ENCODE results near the gene GPAM.
"Not testable (repeated sequence)": the region's sequence is repeated elsewhere in the genome, so short reads cannot be mapped to it uniquely, and the experiment has no call there.

- not testable (repeated sequence) for TF ChIP-seq GABPA (tag; conservative IDR thresholded peaks at IDR 0.05; ENCODE audit: low read depth); ZNF253 (CRISPR knock-in tag; conservative IDR thresholded peaks at IDR 0.05); NELFE (IDR thresholded peaks at IDR 0.05; ENCODE audit: insufficient read depth, insufficient read length); YY1 (IDR thresholded peaks at IDR 0.05; ENCODE audit: borderline replicate concordance in 1 of 3, control insufficient read depth in 1 of 3, extremely low read depth in 1 of 3, insufficient read depth in 3 of 3, insufficient read length in 1 of 3, insufficient replicate concordance in 2 of 3, low read depth in 1 of 3, low read length in 2 of 3); MEF2A (IDR thresholded peaks at IDR 0.05; ENCODE audit: control insufficient read depth, low read depth, low read length); CTCF (IDR thresholded peaks at IDR 0.05 in 2 of 3, conservative IDR thresholded peaks at IDR 0.05 in 1 of 3; ENCODE audit: insufficient read depth in 2 of 3, low read depth in 1 of 3, low read length in 3 of 3); ID3 (CRISPR knock-in tag; IDR thresholded peaks at IDR 0.05); ID3 (tag; IDR thresholded peaks at IDR 0.05); ZNF76 (CRISPR knock-in tag; IDR thresholded peaks at IDR 0.05; ENCODE audit: borderline replicate concordance); TAF1 (IDR thresholded peaks at IDR 0.05; ENCODE audit: control insufficient read depth, extremely low read depth, insufficient read depth, low read length, severe bottlenecking); TCF3 (CRISPR knock-in tag; IDR thresholded peaks at IDR 0.05)
- TF ChIP-seq, protein P1, sequence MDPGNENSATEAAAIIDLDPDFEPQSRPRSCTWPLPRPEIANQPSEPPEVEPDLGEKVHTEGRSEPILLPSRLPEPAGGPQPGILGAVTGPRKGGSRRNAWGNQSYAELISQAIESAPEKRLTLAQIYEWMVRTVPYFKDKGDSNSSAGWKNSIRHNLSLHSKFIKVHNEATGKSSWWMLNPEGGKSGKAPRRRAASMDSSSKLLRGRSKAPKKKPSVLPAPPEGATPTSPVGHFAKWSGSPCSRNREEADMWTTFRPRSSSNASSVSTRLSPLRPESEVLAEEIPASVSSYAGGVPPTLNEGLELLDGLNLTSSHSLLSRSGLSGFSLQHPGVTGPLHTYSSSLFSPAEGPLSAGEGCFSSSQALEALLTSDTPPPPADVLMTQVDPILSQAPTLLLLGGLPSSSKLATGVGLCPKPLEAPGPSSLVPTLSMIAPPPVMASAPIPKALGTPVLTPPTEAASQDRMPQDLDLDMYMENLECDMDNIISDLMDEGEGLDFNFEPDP (CRISPR knock-in tag; IDR thresholded peaks at IDR 0.05): not testable (repeated sequence)
- TF ChIP-seq, protein P2, sequence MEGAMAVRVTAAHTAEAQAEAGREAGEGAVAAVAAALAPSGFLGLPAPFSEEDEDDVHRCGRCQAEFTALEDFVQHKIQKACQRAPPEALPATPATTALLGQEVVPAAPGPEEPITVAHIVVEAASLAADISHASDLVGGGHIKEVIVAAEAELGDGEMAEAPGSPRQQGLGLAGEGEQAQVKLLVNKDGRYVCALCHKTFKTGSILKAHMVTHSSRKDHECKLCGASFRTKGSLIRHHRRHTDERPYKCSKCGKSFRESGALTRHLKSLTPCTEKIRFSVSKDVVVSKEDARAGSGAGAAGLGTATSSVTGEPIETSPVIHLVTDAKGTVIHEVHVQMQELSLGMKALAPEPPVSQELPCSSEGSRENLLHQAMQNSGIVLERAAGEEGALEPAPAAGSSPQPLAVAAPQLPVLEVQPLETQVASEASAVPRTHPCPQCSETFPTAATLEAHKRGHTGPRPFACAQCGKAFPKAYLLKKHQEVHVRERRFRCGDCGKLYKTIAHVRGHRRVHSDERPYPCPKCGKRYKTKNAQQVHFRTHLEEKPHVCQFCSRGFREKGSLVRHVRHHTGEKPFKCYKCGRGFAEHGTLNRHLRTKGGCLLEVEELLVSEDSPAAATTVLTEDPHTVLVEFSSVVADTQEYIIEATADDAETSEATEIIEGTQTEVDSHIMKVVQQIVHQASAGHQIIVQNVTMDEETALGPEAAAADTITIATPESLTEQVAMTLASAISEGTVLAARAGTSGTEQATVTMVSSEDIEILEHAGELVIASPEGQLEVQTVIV (CRISPR knock-in tag; IDR thresholded peaks at IDR 0.05; ENCODE audit: borderline replicate concordance): not testable (repeated sequence)
Measured at GRCh38 chr10:112200259-112200658, 16.7 kb upstream of the GPAM start.

All from K562 (cell line).